Activated naive CD4-positive, alpha-beta T cell treated with anti-CD3 and anti-CD28 coated beads, Interleukin-2, amount 10 ng/mL, durations not matched to agents 7 days and 5 days (primary cell): ENCODE measurements around the gene SPP2.
A peak's percentile ranks its signal among the peaks of the same experiment; 100 is the strongest.

Experiments used
- CTCF ChIA-PET: fragments of 350-600 bp; sonication (Branson Sonifier 250); formaldehyde crosslinking; loops from one replicate; lab custom pipeline; 2021; ENCODE audit warnings: antibody characterized with exemption; lab: Charles Lee
- DNase-seq: peaks from one replicate; pipeline ENCODE4 v3.0.0-alpha.2; 2020
- H3K27ac Mint-ChIP-seq: one replicate; pipeline ENCODE4 v1.8.0; 2021; ENCODE audit warnings: mild to moderate bottlenecking, moderate library complexity, mixed read lengths
- H3K27me3 Mint-ChIP-seq: one replicate; pipeline ENCODE4 v1.8.0; 2021; ENCODE audit warnings: mild to moderate bottlenecking, mixed read lengths
- H3K36me3 Mint-ChIP-seq: one replicate; pipeline ENCODE4 v1.8.0; 2021; ENCODE audit warnings: mixed read lengths
- H3K4me1 Mint-ChIP-seq: one replicate; pipeline ENCODE4 v1.8.0; 2021; ENCODE audit warnings: mixed read lengths
- H3K4me3 Mint-ChIP-seq: one replicate; pipeline ENCODE4 v1.8.0; 2021; ENCODE audit warnings: mild to moderate bottlenecking, moderate library complexity, mixed read lengths
- H3K9me3 Mint-ChIP-seq: one replicate; pipeline ENCODE4 v1.8.0; 2021; ENCODE audit warnings: mixed read lengths

The SPP2 gene

DNA sequence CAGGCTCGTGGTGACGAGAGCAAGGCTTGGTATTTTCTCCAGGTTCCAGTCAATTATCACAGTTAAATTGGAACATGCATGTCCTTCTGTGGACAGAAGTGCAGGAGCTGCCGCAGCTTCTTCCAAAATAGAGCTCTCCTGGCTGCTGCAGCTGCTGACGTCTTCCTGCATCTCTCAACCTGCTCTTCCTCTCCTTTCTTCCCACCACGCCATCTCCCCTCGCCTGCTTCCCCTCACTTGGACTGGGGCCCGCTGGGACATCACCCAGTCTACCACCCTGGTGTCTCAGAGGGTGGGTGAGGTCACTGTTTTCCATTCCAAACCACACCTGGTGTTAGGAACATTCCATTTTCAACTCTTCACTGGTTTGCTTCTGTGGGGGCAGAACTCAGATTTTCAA is 41.4 kb downstream of the SPP2 start:
- DNase-seq = no peak
- no peak overlapping the region for H3K4me3 Mint-ChIP-seq
- H3K27me3 Mint-ChIP-seq = peaks cover 31% of the 10 kb centered on the region
- no peak overlapping the region for H3K27ac Mint-ChIP-seq
- CTCF ChIA-PET = interaction anchor here (0.9 kb wide), 1 partner anchor 234 kb away, joined by 3 read pairs; no protein-coding TSS in a partner anchor
- H3K9me3 Mint-ChIP-seq = peaks cover 2% of the 10 kb centered on the region
- no peaks in the 10 kb centered on the region for H3K36me3 Mint-ChIP-seq
- no peaks in the 10 kb centered on the region for H3K4me1 Mint-ChIP-seq

- H3K4me1 Mint-ChIP-seq = no peaks in the 10 kb centered on the region
- H3K36me3 Mint-ChIP-seq = no peaks in the 10 kb centered on the region
- CTCF ChIA-PET = interaction anchor here (0.9 kb wide), 1 partner anchor 234 kb away, joined by 3 read pairs; no protein-coding TSS in a partner anchor
- H3K27me3 Mint-ChIP-seq = peaks cover 31% of the 10 kb centered on the region
- no peak overlapping the region for H3K4me3 Mint-ChIP-seq
- no peak overlapping the region for H3K27ac Mint-ChIP-seq
- DNase-seq = no peak
- H3K9me3 Mint-ChIP-seq = peaks cover 2% of the 10 kb centered on the region
Observed at GRCh38 chr2:234092344-234092743, 41.8 kb downstream of the SPP2 start.

GRCh38 chr2:234095301-234095700 is 44.8 kb downstream of the SPP2 start:
- no peak overlapping the region for H3K27ac Mint-ChIP-seq
- peaks cover 2% of the 10 kb centered on the region for H3K36me3 Mint-ChIP-seq
- DNase-seq = no peak
- H3K4me1 Mint-ChIP-seq = peaks cover 13% of the 10 kb centered on the region
- CTCF ChIA-PET = interaction anchor here (0.8 kb wide), 1 partner anchor 408 kb away, joined by 3 read pairs; no protein-coding TSS in a partner anchor
- peaks cover 25% of the 10 kb centered on the region for H3K27me3 Mint-ChIP-seq
- H3K4me3 Mint-ChIP-seq = no peak overlapping the region
- peaks cover 2% of the 10 kb centered on the region for H3K9me3 Mint-ChIP-seq

GRCh38 chr2:234096164-234096563 is 45.7 kb downstream of the SPP2 start:
- H3K36me3 Mint-ChIP-seq = peaks cover 2% of the 10 kb centered on the region
- H3K27me3 Mint-ChIP-seq = peaks cover 27% of the 10 kb centered on the region
- DNase-seq = no peak
- no peak overlapping the region for H3K4me3 Mint-ChIP-seq
- H3K9me3 Mint-ChIP-seq = peaks cover 2% of the 10 kb centered on the region
- CTCF ChIA-PET = no interaction called here
- peaks cover 21% of the 10 kb centered on the region for H3K4me1 Mint-ChIP-seq
- no peak overlapping the region for H3K27ac Mint-ChIP-seq

DNA sequence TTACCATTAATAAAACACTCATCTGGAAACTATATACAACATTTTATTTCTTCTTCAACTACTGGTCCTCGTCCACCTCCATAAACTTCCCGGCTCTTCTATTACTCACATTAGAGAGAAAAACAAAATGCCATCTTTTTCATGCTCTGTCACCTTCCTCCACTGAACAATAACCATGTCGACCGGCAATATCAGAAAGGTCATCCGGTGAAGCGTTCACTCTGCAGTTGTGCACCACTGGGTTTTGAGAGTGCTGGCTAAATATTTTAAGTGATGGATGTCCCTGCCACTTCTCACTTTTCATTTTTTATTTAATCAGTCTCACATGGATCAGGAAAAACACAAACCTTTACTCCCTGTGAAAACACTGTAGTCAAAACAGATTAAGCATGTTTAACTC is 48.2 kb downstream of the SPP2 start:
- H3K4me1 Mint-ChIP-seq = peaks cover 37% of the 10 kb centered on the region
- peaks cover 2% of the 10 kb centered on the region for H3K9me3 Mint-ChIP-seq
- H3K36me3 Mint-ChIP-seq = peaks cover 2% of the 10 kb centered on the region
- DNase-seq = no peak
- no peak overlapping the region for H3K27ac Mint-ChIP-seq
- H3K4me3 Mint-ChIP-seq = no peak overlapping the region
- H3K27me3 Mint-ChIP-seq = peaks cover 18% of the 10 kb centered on the region
- CTCF ChIA-PET = no interaction called here

GRCh38 chr2:234099266-234099665 is 48.8 kb downstream of the SPP2 start:
- CTCF ChIA-PET = no interaction called here
- no peak overlapping the region for H3K4me3 Mint-ChIP-seq
- H3K9me3 Mint-ChIP-seq = peaks cover 2% of the 10 kb centered on the region
- H3K27me3 Mint-ChIP-seq = peaks cover 18% of the 10 kb centered on the region
- peaks cover 2% of the 10 kb centered on the region for H3K36me3 Mint-ChIP-seq
- H3K27ac Mint-ChIP-seq = no peak overlapping the region
- DNase-seq = no peak
- H3K4me1 Mint-ChIP-seq = peaks cover 37% of the 10 kb centered on the region

DNA sequence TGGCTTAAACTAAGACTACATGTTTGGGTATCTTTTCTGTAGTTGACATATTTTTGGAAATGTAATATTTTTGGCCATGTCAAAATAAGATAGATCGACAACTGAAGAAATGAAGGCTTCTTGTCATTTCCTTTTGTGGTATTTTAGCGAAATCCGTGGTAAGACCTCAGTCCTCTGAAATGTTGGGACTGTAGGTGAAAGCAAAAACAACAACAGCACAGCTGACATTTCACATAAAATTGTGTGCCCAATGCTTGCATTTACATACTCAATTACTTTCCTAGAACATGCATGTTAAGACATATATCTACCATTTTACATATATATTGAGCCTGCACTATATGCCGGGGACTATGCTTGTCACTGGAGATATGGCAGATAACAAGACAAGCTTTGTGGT is 50.2 kb downstream of the SPP2 start:
- Mint-ChIP-seq H3K4me3 (no peak overlapping the region), H3K9me3 (peaks cover 2% of the 10 kb centered on the region), H3K36me3 (peaks cover 2% of the 10 kb centered on the region), H3K27me3 (peaks cover 20% of the 10 kb centered on the region), H3K4me1 (peaks cover 37% of the 10 kb centered on the region), H3K27ac (peak overlapping the region; percentile 58)
- DNase-seq = no peak
- CTCF ChIA-PET = interaction anchor here (1.2 kb wide), 1 partner anchor 35 kb away, joined by 3 read pairs; no protein-coding TSS in a partner anchor

GRCh38 chr2:234102112-234102511 is 51.6 kb downstream of the SPP2 start:
- DNase-seq = peak; percentile 45
- peaks cover 24% of the 10 kb centered on the region for H3K27me3 Mint-ChIP-seq
- CTCF ChIA-PET = interaction anchor here (1.4 to 1.5 kb wide), 2 partner anchors 33 to 443 kb away, joined by 4 to 6 read pairs; no protein-coding TSS in a partner anchor
- H3K27ac Mint-ChIP-seq = no peak overlapping the region
- H3K4me3 Mint-ChIP-seq = no peak overlapping the region
- H3K4me1 Mint-ChIP-seq = peaks cover 37% of the 10 kb centered on the region
- peaks cover 2% of the 10 kb centered on the region for H3K36me3 Mint-ChIP-seq
- peaks cover 2% of the 10 kb centered on the region for H3K9me3 Mint-ChIP-seq

DNA sequence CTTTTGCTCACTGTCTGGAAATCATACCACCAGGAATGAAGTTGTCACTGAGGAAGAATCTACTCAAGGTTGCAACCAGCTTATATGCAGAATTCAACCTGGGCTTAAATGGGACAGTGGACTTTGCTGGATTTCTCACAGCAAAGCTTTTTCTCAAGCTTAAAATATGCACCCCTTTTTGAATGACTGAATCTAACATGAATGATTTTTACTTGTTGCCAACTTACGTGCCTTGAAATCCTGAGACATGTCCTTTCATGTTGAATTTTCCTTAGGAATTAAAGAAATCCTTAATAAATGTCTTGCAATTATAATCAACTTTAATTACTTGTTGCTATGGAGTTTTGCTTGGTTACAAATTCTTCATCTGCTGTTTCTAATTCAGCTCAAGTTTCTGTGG is 57.4 kb downstream of the SPP2 start:
- no peak overlapping the region for H3K4me3 Mint-ChIP-seq
- DNase-seq = no peak
- peaks cover under 1% of the 10 kb centered on the region for H3K4me1 Mint-ChIP-seq

DNA sequence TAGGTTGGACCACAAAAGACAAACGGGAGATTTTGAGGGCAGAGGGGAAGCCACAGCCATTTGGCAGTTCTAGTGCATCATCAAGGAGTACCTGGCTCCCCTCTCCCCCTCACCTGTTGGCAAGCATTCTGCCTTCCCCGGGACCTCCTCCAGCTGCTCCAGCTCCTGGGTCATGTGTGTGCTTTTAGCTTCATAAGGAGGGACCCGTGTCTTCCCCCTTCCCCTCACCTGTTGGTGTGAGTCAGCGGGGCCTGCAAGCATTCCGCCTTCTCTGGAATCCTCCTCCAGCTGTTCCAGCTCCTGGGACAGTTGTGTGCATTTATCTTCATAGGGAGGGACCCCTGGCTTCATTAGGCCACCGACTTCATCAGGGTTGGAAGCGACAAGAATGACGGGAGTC is 58.8 kb downstream of the SPP2 start:
- peaks cover 22% of the 10 kb centered on the region for H3K27me3 Mint-ChIP-seq
- CTCF ChIA-PET = interaction anchor here (1.1 to 1.4 kb wide), 2 partner anchors 142 to 391 kb away, joined by 3 read pairs; no protein-coding TSS in a partner anchor
- H3K27ac Mint-ChIP-seq = no peak overlapping the region
- H3K4me3 Mint-ChIP-seq = no peak overlapping the region
- H3K36me3 Mint-ChIP-seq = no peaks in the 10 kb centered on the region
- DNase-seq = no peak
- no peaks in the 10 kb centered on the region for H3K9me3 Mint-ChIP-seq
- no peaks in the 10 kb centered on the region for H3K4me1 Mint-ChIP-seq

More for the DNA sequence above, 57.4 kb downstream of the SPP2 start:
- Mint-ChIP-seq H3K27ac (no peak overlapping the region), H3K27me3 (peaks cover 26% of the 10 kb centered on the region), H3K36me3 (no peaks in the 10 kb centered on the region), H3K9me3 (no peaks in the 10 kb centered on the region)
- CTCF ChIA-PET = interaction anchor here (1.5 kb wide), 1 partner anchor 134 kb away, joined by 3 read pairs; no protein-coding TSS in a partner anchor

DNA sequence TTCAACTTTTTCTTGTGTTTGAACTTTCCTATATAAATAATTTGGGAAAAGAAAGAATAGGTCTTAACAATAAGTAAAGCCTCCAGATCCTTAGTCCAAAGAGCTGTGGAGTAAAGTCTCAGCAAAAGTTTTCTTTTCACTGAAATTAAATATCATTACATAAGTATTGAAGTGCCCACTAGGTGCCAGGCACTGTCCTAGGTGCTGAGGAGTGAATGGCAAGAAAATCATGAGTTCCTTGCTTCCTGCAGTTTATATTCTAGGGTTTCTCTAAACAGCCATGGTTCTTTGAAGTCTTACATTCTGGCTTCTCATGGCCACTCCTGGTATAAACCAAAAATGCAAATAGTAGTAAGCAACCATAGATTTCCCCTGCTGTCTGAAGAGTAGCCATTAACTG is 59.7 kb downstream of the SPP2 start:
- Mint-ChIP-seq H3K27me3 (peaks cover 22% of the 10 kb centered on the region), H3K27ac (no peak overlapping the region), H3K9me3 (no peaks in the 10 kb centered on the region), H3K4me1 (no peaks in the 10 kb centered on the region), H3K4me3 (no peak overlapping the region), H3K36me3 (no peaks in the 10 kb centered on the region)
- no peak for DNase-seq
- CTCF ChIA-PET = interaction anchor here (1.1 to 1.4 kb wide), 2 partner anchors 143 to 390 kb away, joined by 3 read pairs; no protein-coding TSS in a partner anchor

DNA sequence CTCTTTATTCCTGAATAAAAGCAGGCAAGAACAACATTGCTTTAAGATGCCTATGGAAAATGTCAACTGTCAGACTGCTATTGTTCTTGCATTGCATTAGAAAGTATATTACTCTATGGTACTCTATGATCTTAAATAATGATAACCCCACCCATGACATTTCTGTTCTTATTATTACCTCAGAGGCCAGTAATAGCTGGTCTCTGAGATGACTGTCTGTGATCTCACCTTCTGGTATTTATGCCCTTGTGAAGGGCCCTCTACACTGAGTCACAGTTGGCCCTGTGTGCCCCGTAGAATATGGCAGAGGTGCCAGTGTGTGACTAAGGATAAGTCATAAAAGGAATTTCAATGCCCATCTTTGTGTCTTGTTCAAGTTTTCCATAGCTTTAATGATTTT is 61.0 kb downstream of the SPP2 start:
- Mint-ChIP-seq H3K36me3 (no peaks in the 10 kb centered on the region), H3K9me3 (no peaks in the 10 kb centered on the region), H3K4me1 (no peaks in the 10 kb centered on the region), H3K27me3 (peaks cover 16% of the 10 kb centered on the region), H3K27ac (no peak overlapping the region), H3K4me3 (no peak overlapping the region)
- CTCF ChIA-PET = no interaction called here
- DNase-seq = no peak

- peaks cover 21% of the 10 kb centered on the region for H3K27me3 Mint-ChIP-seq
- no peak for DNase-seq
- no peaks in the 10 kb centered on the region for H3K4me1 Mint-ChIP-seq
- H3K27ac Mint-ChIP-seq = no peak overlapping the region
- H3K4me3 Mint-ChIP-seq = no peak overlapping the region
- H3K36me3 Mint-ChIP-seq = no peaks in the 10 kb centered on the region
- CTCF ChIA-PET = interaction anchor here (1.5 kb wide), 1 partner anchor 19 kb away, joined by 6 read pairs; no protein-coding TSS in a partner anchor
- no peaks in the 10 kb centered on the region for H3K9me3 Mint-ChIP-seq
Observed at GRCh38 chr2:234116010-234116409, 65.5 kb downstream of the SPP2 start.

GRCh38 chr2:234121999-234122398 is 71.5 kb downstream of the SPP2 start:
- H3K27ac Mint-ChIP-seq = no peak overlapping the region
- peaks cover 35% of the 10 kb centered on the region for H3K27me3 Mint-ChIP-seq
- CTCF ChIA-PET = interaction anchor here (0.6 to 1.0 kb wide), 3 partner anchors 11 to 153 kb away, joined by 3 to 4 read pairs (median 3); no protein-coding TSS in a partner anchor
- DNase-seq = no peak
- no peaks in the 10 kb centered on the region for H3K9me3 Mint-ChIP-seq
- no peaks in the 10 kb centered on the region for H3K36me3 Mint-ChIP-seq
- no peaks in the 10 kb centered on the region for H3K4me1 Mint-ChIP-seq
- no peak overlapping the region for H3K4me3 Mint-ChIP-seq
